H1 (cell line): Measurements from ENCODE around the gene TPRKB. TPM values are rescaled to one million over a fixed set of nuclear protein-coding genes. Genes with fewer than 3 reads are reported as not detected.

Source experiments
- CTCF ChIA-PET: fragments of 300-600 bp; sonication (Branson Sonifier 250); formaldehyde crosslinking; loops from one replicate; lab custom pipeline; 2021; ENCODE audit not compliant: partially characterized antibody; lab: Charles Lee
- POLR2A ChIA-PET: fragments of 300-600 bp; sonication (Branson Sonifier 250); formaldehyde crosslinking; loops from one replicate; lab custom pipeline; 2021; ENCODE audit warnings: inconsistent platforms; ENCODE audit not compliant: partially characterized antibody; lab: Charles Lee
- DNase-seq, 2 experiments: peaks; one replicate each; pipeline versions ENCODE4 v3.0.0 to v3.0.0-alpha.2; 2010 to 2022; ENCODE audit warnings: low spot score in 2 of 2, low read depth in 1 of 2, mixed read lengths in 1 of 2
- FAIRE-seq: peaks from 2 replicates; lab custom pipeline; 2011; peaks lifted over from hg19 to GRCh38; lab: Jason Lieb, UNC
- H2AFZ ChIP-seq: 2 replicates; pipeline ENCODE4 v1.8.1; 2012; ENCODE audit warnings: low read length, inconsistent platforms
- H2AK5ac ChIP-seq: 2 replicates; pipeline ENCODE4 v1.6.1; 2013; ENCODE audit warnings: low read depth, low read length
- H2BK120ac ChIP-seq: replicated peaks from 2 replicates; pipeline ENCODE3; 2013; ENCODE audit warnings: low read depth, low read length, inconsistent platforms
- H2BK12ac ChIP-seq: 2 replicates; pipeline ENCODE4 v1.6.1; 2013; ENCODE audit warnings: low read depth, low read length
- H2BK15ac ChIP-seq: 2 replicates; pipeline ENCODE4 v1.6.1; 2013; ENCODE audit warnings: low read length
- H2BK20ac ChIP-seq: 2 replicates; pipeline ENCODE4 v1.6.1; 2013; ENCODE audit warnings: low read length
- H2BK5ac ChIP-seq: 2 replicates; pipeline ENCODE4 v1.6.1; 2013; ENCODE audit warnings: low read depth, low read length
- H3K14ac ChIP-seq: 2 replicates; pipeline ENCODE4 v1.6.1; 2013; ENCODE audit warnings: inconsistent platforms; ENCODE audit not compliant: insufficient read length
- H3K18ac ChIP-seq: 2 replicates; pipeline ENCODE4 v1.6.1; 2013; ENCODE audit warnings: low read length; ENCODE audit errors: extremely low read depth
- H3K23ac ChIP-seq: 2 replicates; pipeline ENCODE4 v1.6.1; 2013; ENCODE audit warnings: inconsistent platforms; ENCODE audit not compliant: insufficient read length
- H3K23me2 ChIP-seq: 2 replicates; pipeline ENCODE4 v1.6.1; 2013; ENCODE audit warnings: low read depth, low read length
- H3K27ac ChIP-seq: 2 replicates; pipeline ENCODE4 v1.6.1; 2011; ENCODE audit warnings: low read depth, low read length, inconsistent platforms
- H3K27me3 ChIP-seq, 4 experiments: replicated peaks in 1 of 4; 1 replicate in 1 of 4; 2 replicates in 3 of 4; pipeline versions ENCODE4 v1.6.1 to v1.8.1; 2011 to 2013; ENCODE audit warnings: low read length in 3 of 4, mild to moderate bottlenecking in 3 of 4, inconsistent platforms in 2 of 4, mixed read lengths in 2 of 4, moderate library complexity in 1 of 4; ENCODE audit not compliant: control insufficient read depth in 3 of 4, insufficient read depth in 3 of 4; ENCODE audit errors: extremely low read depth in 1 of 4
- H3K36me3 ChIP-seq, 4 experiments: 2 replicates each; pipeline versions ENCODE4 v1.6.1 to v1.8.1; 2011 to 2013; ENCODE audit warnings: mild to moderate bottlenecking in 4 of 4, low read length in 3 of 4, moderate library complexity in 2 of 4, control low read depth in 1 of 4, inconsistent platforms in 1 of 4; ENCODE audit not compliant: insufficient read depth in 4 of 4, control insufficient read depth in 2 of 4
- H3K4ac ChIP-seq: replicated peaks from 2 replicates; pipeline ENCODE3; 2013; ENCODE audit warnings: low read length, low read depth, mixed read lengths, inconsistent platforms; ENCODE audit not compliant: insufficient read length
- H3K4me1 ChIP-seq, 4 experiments: replicated peaks in 1 of 4; 1 replicate in 1 of 4; 2 replicates in 3 of 4; pipeline versions ENCODE4 v1.6.1 to v1.8.1; 2011 to 2013; ENCODE audit warnings: low read length in 3 of 4, inconsistent platforms in 2 of 4, mixed read lengths in 1 of 4; ENCODE audit not compliant: insufficient read depth in 4 of 4, control insufficient read depth in 3 of 4
- H3K4me2 ChIP-seq, 2 experiments: 2 replicates each; pipeline versions ENCODE4 v1.6.1 to v1.8.1; 2011 to 2013; ENCODE audit warnings: low read depth in 2 of 2, low read length in 2 of 2, control low read depth in 1 of 2, inconsistent platforms in 1 of 2, mild to moderate bottlenecking in 1 of 2; ENCODE audit not compliant: insufficient read depth in 1 of 2
- H3K4me3 ChIP-seq, 4 experiments: fragments of 200-600, 300-600 bp in 1 of 4; sonication (generic), shearing (Covaris generic), sonication (Bioruptor Twin) in 1 of 4; 2 replicates each; pipeline versions ENCODE4 v1.5.1 to v1.8.1; 2011 to 2016; ENCODE audit warnings: low read length in 4 of 4, low read depth in 3 of 4, control low read depth in 2 of 4, inconsistent platforms in 2 of 4, mild to moderate bottlenecking in 2 of 4, mixed read lengths in 1 of 4, moderate library complexity in 1 of 4; ENCODE audit not compliant: insufficient read depth in 2 of 4; ENCODE audit errors: extremely low read depth in 1 of 4
- H3K56ac ChIP-seq: replicated peaks from 2 replicates; pipeline ENCODE3; 2013; ENCODE audit warnings: low read depth, mild to moderate bottlenecking, mixed read lengths, low read length, inconsistent platforms; ENCODE audit not compliant: insufficient read length
- H3K79me1 ChIP-seq: 2 replicates; pipeline ENCODE4 v1.6.1; 2013; ENCODE audit warnings: low read depth, low read length, control low read depth
- H3K79me2 ChIP-seq, 2 experiments: 2 replicates each; pipeline versions ENCODE4 v1.6.1 to v1.8.1; 2012 to 2013; ENCODE audit warnings: low read length in 2 of 2, mild to moderate bottlenecking in 2 of 2, inconsistent platforms in 1 of 2; ENCODE audit not compliant: insufficient read depth in 2 of 2, control insufficient read depth in 1 of 2
- H3K9ac ChIP-seq, 4 experiments: replicated peaks in 1 of 4; 1 replicate in 1 of 4; 2 replicates in 3 of 4; pipeline versions ENCODE4 v1.6.1 to v1.8.1; 2011 to 2013; ENCODE audit warnings: low read depth in 3 of 4, low read length in 3 of 4, control low read depth in 2 of 4, mild to moderate bottlenecking in 2 of 4, moderate library complexity in 2 of 4, inconsistent platforms in 1 of 4; ENCODE audit errors: extremely low read depth in 1 of 4
- H3K9me3 ChIP-seq, 2 experiments: 2 replicates each; pipeline versions ENCODE4 v1.6.1 to v1.8.1; 2012 to 2013; ENCODE audit warnings: mild to moderate bottlenecking in 2 of 2, moderate library complexity in 2 of 2, control low read depth in 1 of 2, inconsistent platforms in 1 of 2, low read depth in 1 of 2, low read length in 1 of 2, mixed read lengths in 1 of 2; ENCODE audit not compliant: insufficient read depth in 2 of 2
- H4K20me1 ChIP-seq, 2 experiments: replicated peaks in 1 of 2; 2 replicates each; pipeline versions ENCODE3 to v1.8.1; 2011 to 2013; ENCODE audit warnings: inconsistent platforms in 2 of 2, low read length in 2 of 2, mild to moderate bottlenecking in 1 of 2; ENCODE audit not compliant: insufficient read depth in 2 of 2, control insufficient read depth in 1 of 2
- H4K5ac ChIP-seq: 2 replicates; pipeline ENCODE4 v1.6.1; 2013; ENCODE audit warnings: low read length, low read depth, mixed read lengths, inconsistent platforms; ENCODE audit not compliant: insufficient read length
- H4K8ac ChIP-seq: 2 replicates; pipeline ENCODE4 v1.8.0; 2013; ENCODE audit warnings: mild to moderate bottlenecking, moderate library complexity, low read length, inconsistent platforms; ENCODE audit not compliant: insufficient read depth; ENCODE audit errors: extremely low read depth
- H4K91ac ChIP-seq: replicated peaks from 2 replicates; pipeline ENCODE3; 2013; ENCODE audit warnings: low read length, mixed read lengths, inconsistent platforms; ENCODE audit not compliant: insufficient read length
- JUN ChIP-seq: IDR thresholded peaks from 2 replicates; pipeline ENCODE4 v1.6.1; 2011; ENCODE audit warnings: low read depth, mild to moderate bottlenecking, improper control_type of control experiment, low read length
- WGBS, 2 experiments: shearing (Covaris generic) in 1 of 2; methylation state at CpG; one replicate each; pipeline versions ENCODE4 v1.1.6 to v1.1.7; 2013 to 2015; ENCODE audit warnings: low lambda C conversion rate in 2 of 2, mixed read lengths in 2 of 2, inconsistent platforms in 1 of 2, low coverage in 1 of 2, missing lambda C conversion rate in 1 of 2; ENCODE audit not compliant: insufficient replicate concordance in 2 of 2, insufficient coverage in 1 of 2, insufficient read length in 1 of 2; ENCODE audit errors: extremely low coverage in 1 of 2, missing lambda C conversion rate in 1 of 2; 5-methylcytosine and 5-hydroxymethylcytosine counted together
- polyA plus RNA-seq, 7 experiments: library from polyadenylated mRNA; depleted of rRNA in 3 of 7; stranded (reverse) in 5 of 7; unstranded in 2 of 7; fragments of >200 nt in 5 of 7; fragments of 200-250 nt in 2 of 7; gene quantifications; 1 replicate in 5 of 7; 2 replicates in 1 of 7; 4 replicates in 1 of 7; pipeline versions ENCODE4 v1.2.1 to v1.2.3, GENCODE V29; 2011 to 2013; ENCODE audit warnings: missing spikeins in 2 of 7, mixed read lengths in 2 of 7
- total RNA-seq: library from RNA; stranded (reverse); fragmentation: NEBNext Ultra II Directional; extraction: Animal tissue kit (Norgen Biotek cat#: 25700); gene quantifications from 2 replicates; pipeline ENCODE4 v1.2.1, GENCODE V29; 2021
- TF ChIP-seq, protein P1 (sequence below): IDR thresholded peaks from 2 replicates; pipeline ENCODE4 v1.6.1; 2012; ENCODE audit warnings: inconsistent platforms

TPRKB gene
- total and polyA plus RNA-seq, 2 of the 8 experiments (the other 6 are each of a cell fraction or from before 2014, with no cell fraction given) = 40.3 to 41.6 TPM

DNA sequence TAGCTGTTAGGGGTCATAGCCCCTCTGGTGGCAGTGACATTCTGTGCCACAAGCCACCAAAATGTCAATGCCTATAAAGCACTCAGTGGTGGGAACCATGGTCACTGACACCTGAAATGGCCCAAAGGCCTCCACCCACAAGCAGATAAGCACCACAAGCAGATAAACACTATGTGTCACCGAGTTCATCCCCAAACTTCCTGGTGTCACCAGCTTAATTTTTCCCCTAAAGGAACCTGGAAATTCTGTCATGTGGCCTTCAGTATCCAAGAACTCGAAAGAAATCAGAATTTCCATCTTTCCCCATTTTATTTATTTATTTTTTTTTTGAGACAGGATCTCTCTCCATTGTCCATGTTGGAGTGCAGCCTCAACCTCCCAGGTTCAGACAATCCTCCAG is 3.6 kb upstream of the TPRKB start:
- Histone ChIP-seq H3K36me3 (no peaks in the 10 kb centered on the region), H3K4me2 (no peak overlapping the region), H3K18ac (no peak overlapping the region), H3K14ac (no peak overlapping the region), H3K79me2 (peaks cover 0 to 8% of the 10 kb centered on the region in 2 experiments; a peak in 2 of 4 replicates), H3K27me3 (peaks cover 11 to 36% (median 26%) of the 10 kb centered on the region in 4 experiments), H3K9ac (no peak overlapping the region), H3K4me1 (peaks cover 0 to 4% (median 1%) of the 10 kb centered on the region in 4 experiments; a peak in 2 of 7 replicates), H3K56ac (no peak overlapping the region), H4K91ac (no peak overlapping the region), H4K20me1 (no peaks in the 10 kb centered on the region), H2AFZ (no peak overlapping the region), H3K4me3 (no peak overlapping the region), H3K23me2 (peaks cover 6% of the 10 kb centered on the region; the same call in 1 of the 2 replicates), H4K5ac (no peak overlapping the region), H4K8ac (no peak overlapping the region), H3K9me3 (peaks cover 2 to 9% of the 10 kb centered on the region in 2 experiments; a peak in 3 of 4 replicates), H2BK5ac (no peak overlapping the region), H2AK5ac (no peak overlapping the region), H2BK15ac (no peak overlapping the region), H3K4ac (no peak overlapping the region), H3K23ac (no peak overlapping the region), H3K27ac (no peak overlapping the region), H3K79me1 (no peaks in the 10 kb centered on the region), H2BK20ac (no peak overlapping the region), H2BK120ac (no peak overlapping the region), H2BK12ac (no peak overlapping the region)
- DNase-seq (no peak), FAIRE-seq (no peak)
- ChIA-PET CTCF (no interaction called here), POLR2A (no interaction called here)
- WGBS, 2 experiments = 95% methylated on average over 2 of the region's 2 CpGs; no CpG with 5 or more reads in 1 of the 2 experiments
- TF ChIP-seq JUN = no peak
- TF ChIP-seq, protein P1, sequence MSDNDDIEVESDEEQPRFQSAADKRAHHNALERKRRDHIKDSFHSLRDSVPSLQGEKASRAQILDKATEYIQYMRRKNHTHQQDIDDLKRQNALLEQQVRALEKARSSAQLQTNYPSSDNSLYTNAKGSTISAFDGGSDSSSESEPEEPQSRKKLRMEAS = no peak
